ENCODE measurements around the gene SEMA5B.

The SEMA5B gene

GRCh38 chr3:123066599-123066895 lies 39.0 kb upstream of the SEMA5B start:
- Histone ChIP-seq H3K9me2 (replicated peaks; ENCODE audit: insufficient read depth, low read length) (no peaks in the 10 kb centered on the region), H3K4me2 (ENCODE audit: low read depth, low read length, poor library complexity, severe bottlenecking) (peak overlapping the region; percentile 73), H3K36me3 (ENCODE audit: low read length) (no peaks in the 10 kb centered on the region), H3F3A (ENCODE audit: insufficient read depth) (no peaks in the 10 kb centered on the region), H3K9me3 (ENCODE audit: insufficient read depth, low read length) (no peaks in the 10 kb centered on the region), H3K27ac (ENCODE audit: low read depth, low read length) (no peak overlapping the region), H4K20me1 (ENCODE audit: low read depth, low read length) (peaks cover 3% of the 10 kb centered on the region; the same call in 1 of the 2 replicates), H3K9ac (ENCODE audit: low read length) (no peak overlapping the region), H3K79me2 (ENCODE audit: insufficient read depth, low read length) (peaks cover 29% of the 10 kb centered on the region; the same call in 1 of the 2 replicates), H2AFZ (ENCODE audit: low read depth, low read length, severe bottlenecking) (peak overlapping the region; percentile 49), H3K27me3 (ENCODE audit: low read length) (no peaks in the 10 kb centered on the region), H3K4me3 (ENCODE audit: insufficient read depth, low read length, poor library complexity, severe bottlenecking) (peak overlapping the region; percentile 78)
- no peak for TF ChIP-seq CTCF (IDR thresholded peaks at IDR 0.05; ENCODE audit: insufficient read depth, low read length, poor library complexity, severe bottlenecking)
- no peak for TF ChIP-seq EZH2phosphoT487 (conservative IDR thresholded peaks at IDR 0.05; ENCODE audit: low read length)

GRCh38 chr3:123064914-123065313 lies 37.4 kb upstream of the SEMA5B start:
- H3K9me2 ChIP-seq (replicated peaks; ENCODE audit: insufficient read depth, low read length): no peaks in the 10 kb centered on the region
- H3K4me3 ChIP-seq (ENCODE audit: insufficient read depth, low read length, poor library complexity, severe bottlenecking): no peak overlapping the region
- no peak overlapping the region for H3K4me2 ChIP-seq (ENCODE audit: low read depth, low read length, poor library complexity, severe bottlenecking)
- H3K27me3 ChIP-seq (ENCODE audit: low read length): no peaks in the 10 kb centered on the region
- no peaks in the 10 kb centered on the region for H3K9me3 ChIP-seq (ENCODE audit: insufficient read depth, low read length)
- TF ChIP-seq CTCF (IDR thresholded peaks at IDR 0.05; ENCODE audit: insufficient read depth, low read length, poor library complexity, severe bottlenecking) (no peak), EZH2phosphoT487 (conservative IDR thresholded peaks at IDR 0.05; ENCODE audit: low read length) (no peak)
- H4K20me1 ChIP-seq (ENCODE audit: low read depth, low read length): peaks cover 3% of the 10 kb centered on the region; the same call in 1 of the 2 replicates
- H2AFZ ChIP-seq (ENCODE audit: low read depth, low read length, severe bottlenecking): no peak overlapping the region
- H3K27ac ChIP-seq (ENCODE audit: low read depth, low read length): no peak overlapping the region
- H3K36me3 ChIP-seq (ENCODE audit: low read length): no peaks in the 10 kb centered on the region
- H3F3A ChIP-seq (ENCODE audit: insufficient read depth): no peaks in the 10 kb centered on the region
- H3K9ac ChIP-seq (ENCODE audit: low read length): no peak overlapping the region
- H3K79me2 ChIP-seq (ENCODE audit: insufficient read depth, low read length): peaks cover 24% of the 10 kb centered on the region; the same call in 1 of the 2 replicates

- H3K27me3 ChIP-seq (ENCODE audit: low read length): no peaks in the 10 kb centered on the region
- H3K4me2 ChIP-seq (ENCODE audit: low read depth, low read length, poor library complexity, severe bottlenecking): no peak overlapping the region
- H4K20me1 ChIP-seq (ENCODE audit: low read depth, low read length): peaks cover 3% of the 10 kb centered on the region; the same call in 1 of the 2 replicates
- H3F3A ChIP-seq (ENCODE audit: insufficient read depth): no peaks in the 10 kb centered on the region
- no peaks in the 10 kb centered on the region for H3K9me2 ChIP-seq (replicated peaks; ENCODE audit: insufficient read depth, low read length)
- H3K9me3 ChIP-seq (ENCODE audit: insufficient read depth, low read length): no peaks in the 10 kb centered on the region
- TF ChIP-seq EZH2phosphoT487 (conservative IDR thresholded peaks at IDR 0.05; ENCODE audit: low read length): no peak
- TF ChIP-seq CTCF (IDR thresholded peaks at IDR 0.05; ENCODE audit: insufficient read depth, low read length, poor library complexity, severe bottlenecking): no peak
- H3K36me3 ChIP-seq (ENCODE audit: low read length): no peaks in the 10 kb centered on the region
- no peak overlapping the region for H3K9ac ChIP-seq (ENCODE audit: low read length)
- no peak overlapping the region for H3K27ac ChIP-seq (ENCODE audit: low read depth, low read length)
- no peak overlapping the region for H3K4me3 ChIP-seq (ENCODE audit: insufficient read depth, low read length, poor library complexity, severe bottlenecking)
- no peak overlapping the region for H2AFZ ChIP-seq (ENCODE audit: low read depth, low read length, severe bottlenecking)
- H3K79me2 ChIP-seq (ENCODE audit: insufficient read depth, low read length): peaks cover 23% of the 10 kb centered on the region; the same call in 1 of the 2 replicates
Measured at GRCh38 chr3:123064506-123064905, 36.9 kb upstream of the SEMA5B start.
